ENCODE data around the gene ADAMTSL5. TPM values are rescaled to one million over a fixed set of nuclear protein-coding genes. Genes with fewer than 3 reads are reported as not detected.

Gene ADAMTSL5
- total and polyA plus RNA-seq, 4 donors: 0.09 to 1.8 (median 1.1) TPM

GRCh38 chr19:1516395-1516753 lies 3.6 kb upstream of the ADAMTSL5 start (continued):
- TF ChIP-seq, protein P1, sequence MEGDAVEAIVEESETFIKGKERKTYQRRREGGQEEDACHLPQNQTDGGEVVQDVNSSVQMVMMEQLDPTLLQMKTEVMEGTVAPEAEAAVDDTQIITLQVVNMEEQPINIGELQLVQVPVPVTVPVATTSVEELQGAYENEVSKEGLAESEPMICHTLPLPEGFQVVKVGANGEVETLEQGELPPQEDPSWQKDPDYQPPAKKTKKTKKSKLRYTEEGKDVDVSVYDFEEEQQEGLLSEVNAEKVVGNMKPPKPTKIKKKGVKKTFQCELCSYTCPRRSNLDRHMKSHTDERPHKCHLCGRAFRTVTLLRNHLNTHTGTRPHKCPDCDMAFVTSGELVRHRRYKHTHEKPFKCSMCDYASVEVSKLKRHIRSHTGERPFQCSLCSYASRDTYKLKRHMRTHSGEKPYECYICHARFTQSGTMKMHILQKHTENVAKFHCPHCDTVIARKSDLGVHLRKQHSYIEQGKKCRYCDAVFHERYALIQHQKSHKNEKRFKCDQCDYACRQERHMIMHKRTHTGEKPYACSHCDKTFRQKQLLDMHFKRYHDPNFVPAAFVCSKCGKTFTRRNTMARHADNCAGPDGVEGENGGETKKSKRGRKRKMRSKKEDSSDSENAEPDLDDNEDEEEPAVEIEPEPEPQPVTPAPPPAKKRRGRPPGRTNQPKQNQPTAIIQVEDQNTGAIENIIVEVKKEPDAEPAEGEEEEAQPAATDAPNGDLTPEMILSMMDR (IDR thresholded peaks at IDR 0.05; ENCODE audit: low read depth, low read length, missing input control): no peak
- no peak for TF ChIP-seq RXRA (IDR thresholded peaks at IDR 0.05)
- no peak for TF ChIP-seq RAD21 (IDR thresholded peaks at IDR 0.05)
- TF ChIP-seq HNF4G (IDR thresholded peaks at IDR 0.05): no peak
- no peak for TF ChIP-seq FOXA2 (IDR thresholded peaks at IDR 0.05)
- no peak for TF ChIP-seq ZBTB33 (IDR thresholded peaks at IDR 0.05)
- no peak for TF ChIP-seq TAF1 (conservative IDR thresholded peaks at IDR 0.05)
- no peak for TF ChIP-seq GABPA (IDR thresholded peaks at IDR 0.05 in 1 of 2, conservative IDR thresholded peaks at IDR 0.05 in 1 of 2)

DNA sequence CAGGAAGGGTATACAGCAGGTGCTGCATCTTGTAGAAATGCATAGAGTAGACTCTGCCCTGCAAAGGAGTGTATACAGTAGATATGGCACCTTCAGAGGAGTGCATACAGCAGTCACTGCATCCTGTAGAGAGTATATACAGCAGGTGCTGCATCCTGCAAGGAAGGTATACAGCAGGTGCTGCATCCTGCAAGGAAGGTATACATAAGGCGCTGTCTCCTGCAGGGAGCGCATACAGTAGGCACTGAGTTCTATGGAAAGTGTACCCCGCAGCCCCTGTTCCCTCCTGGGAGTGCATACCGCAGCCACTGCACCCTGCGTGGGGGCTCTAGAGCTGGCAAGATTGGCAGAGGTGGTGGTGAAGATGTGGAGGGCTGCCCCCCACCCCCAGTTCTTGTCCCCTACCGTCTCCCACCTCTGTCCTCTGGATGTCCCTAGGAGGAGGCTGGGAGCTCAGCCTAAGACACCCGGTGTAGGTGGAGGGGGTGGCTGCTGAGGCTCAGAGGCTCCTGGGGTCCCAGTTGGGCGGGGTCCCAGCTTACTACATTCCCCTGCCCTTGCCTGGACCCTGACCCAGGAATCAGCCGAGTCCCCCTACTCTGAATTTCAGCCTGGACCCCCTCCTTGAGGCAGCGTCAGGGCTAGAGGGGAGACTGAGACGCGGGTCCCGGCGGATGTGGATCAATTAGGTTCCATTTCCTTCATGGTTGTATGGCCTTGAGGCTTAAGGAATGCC lies 2.3 kb upstream of the ADAMTSL5 start:
- Histone ChIP-seq H3K4me1 (ENCODE audit: control insufficient read depth in 4 of 4, insufficient read depth in 4 of 4, low read length in 3 of 4) (peaks cover 0 to 17% (median 7%) of the 10 kb centered on the region in 4 donors), H3K27me3 (ENCODE audit: control insufficient read depth in 4 of 4, insufficient read depth in 4 of 4, low read length in 3 of 4) (peaks cover 0 to 3% (median 0%) of the 10 kb centered on the region in 4 donors), H3K27ac (ENCODE audit: low read depth in 1 of 2, low read length in 2 of 2) (no peak overlapping the region), H3K9me3 (ENCODE audit: control insufficient read depth in 4 of 4, low read length in 3 of 4) (no peaks in the 10 kb centered on the region), H3K4me3 (ENCODE audit: low read depth in 1 of 3, low read length in 3 of 3) (no peak overlapping the region), H3K9ac (ENCODE audit: low read depth in 1 of 2, low read length in 2 of 2) (no peak overlapping the region), H3K36me3 (ENCODE audit: control insufficient read depth in 4 of 4, insufficient read depth in 3 of 4, low read depth in 1 of 4, low read length in 3 of 4) (no peaks in the 10 kb centered on the region)
- no peak for TF ChIP-seq MAX (IDR thresholded peaks at IDR 0.05)
- TF ChIP-seq ATF3 (IDR thresholded peaks at IDR 0.05): no peak
- TF ChIP-seq RXRA (IDR thresholded peaks at IDR 0.05): no peak
- TF ChIP-seq RAD21 (IDR thresholded peaks at IDR 0.05): no peak
- TF ChIP-seq, protein P1 (IDR thresholded peaks at IDR 0.05; ENCODE audit: low read depth, low read length, missing input control): no peak
- TF ChIP-seq ZBTB33 (IDR thresholded peaks at IDR 0.05): no peak
- no peak for TF ChIP-seq YY1 (IDR thresholded peaks at IDR 0.05)
- no peak for TF ChIP-seq FOXA1 (IDR thresholded peaks at IDR 0.05)
- TF ChIP-seq EGR1 (IDR thresholded peaks at IDR 0.05; ENCODE audit: low read depth in 2 of 2): no peak
- no peak for TF ChIP-seq HNF4G (IDR thresholded peaks at IDR 0.05)
- no peak for TF ChIP-seq REST (IDR thresholded peaks at IDR 0.05)
- TF ChIP-seq TAF1 (conservative IDR thresholded peaks at IDR 0.05): no peak
- TF ChIP-seq FOXA2 (IDR thresholded peaks at IDR 0.05): no peak
- no peak for TF ChIP-seq NR2F2 (IDR thresholded peaks at IDR 0.05)
- no peak for TF ChIP-seq GABPA (IDR thresholded peaks at IDR 0.05 in 1 of 2, conservative IDR thresholded peaks at IDR 0.05 in 1 of 2)
- TF ChIP-seq JUND (IDR thresholded peaks at IDR 0.05): no peak
- no peak for TF ChIP-seq SP1 (IDR thresholded peaks at IDR 0.05)
- TF ChIP-seq HNF4A (conservative IDR thresholded peaks at IDR 0.05): no peak
- WGBS: 70% methylated on average over 14 of the region's 14 CpGs
- DNase-seq (ENCODE audit: low spot score): no peak

Data from liver (tissue), 9 donors.